NAMALWA (cell line): Measurements from ENCODE around the gene SLC41A3.

Experiments
- DNase-seq: peaks from one replicate; pipeline ENCODE4 v3.0.0-alpha.2; 2015; ENCODE audit warnings: low spot score

The SLC41A3 gene

GRCh38 chr3:126119976-126120375 lies 36.1 kb upstream of the SLC41A3 start:
- DNase-seq, result no peak

GRCh38 chr3:126119008-126119675 lies 35.2 kb upstream of the SLC41A3 start:
- DNase-seq, result no peak

- DNase-seq, result no peak
These were observed 34.7 kb upstream of the SLC41A3 start for GRCh38 chr3:126118591-126118990.

GRCh38 chr3:126117786-126118185 lies 33.9 kb upstream of the SLC41A3 start:
- DNase-seq, result no peak

GRCh38 chr3:126117212-126117611 lies 33.3 kb upstream of the SLC41A3 start:
- DNase-seq, result no peak

- no peak for DNase-seq
These were observed 32.6 kb upstream of the SLC41A3 start for GRCh38 chr3:126116526-126116925.

GRCh38 chr3:126114443-126115386 lies 30.8 kb upstream of the SLC41A3 start:
- DNase-seq, result no peak

GRCh38 chr3:126113733-126114442 lies 30.0 kb upstream of the SLC41A3 start:
- DNase-seq, result peak; percentile 32

- no peak for DNase-seq
These were observed 29.3 kb upstream of the SLC41A3 start for GRCh38 chr3:126113238-126113555.

- DNase-seq, result no peak
These were observed 28.8 kb upstream of the SLC41A3 start for GRCh38 chr3:126112531-126113237.

- DNase-seq, result no peak
These were observed 27.9 kb upstream of the SLC41A3 start for GRCh38 chr3:126111566-126112475.

- no peak for DNase-seq
These were observed 27.2 kb upstream of the SLC41A3 start for GRCh38 chr3:126111126-126111551.

- no peak for DNase-seq
These were observed 26.7 kb upstream of the SLC41A3 start for GRCh38 chr3:126110431-126111125.

- DNase-seq, result no peak
These were observed 25.9 kb upstream of the SLC41A3 start for GRCh38 chr3:126109880-126110235.

- no peak for DNase-seq
These were observed 25.4 kb upstream of the SLC41A3 start for GRCh38 chr3:126109146-126109879.

GRCh38 chr3:126108676-126109050 lies 24.7 kb upstream of the SLC41A3 start:
- no peak for DNase-seq

- no peak for DNase-seq
These were observed 24.2 kb upstream of the SLC41A3 start for GRCh38 chr3:126107957-126108675.

- no peak for DNase-seq
These were observed 23.4 kb upstream of the SLC41A3 start for GRCh38 chr3:126107203-126107939.
